GM19351 (cell line): Measurements from ENCODE around the gene ALG12.
"Not testable (repeated sequence)": the region's sequence is repeated elsewhere in the genome, so short reads cannot be mapped to it uniquely, and the experiment has no call there.

Experiments used
- ATAC-seq: cut with Tn5 transposase; IDR thresholded peaks from one replicate; pipeline ENCODE4 v1.9.1; 2021; ENCODE audit warnings: mild to moderate bottlenecking, moderate library complexity; ENCODE audit not compliant: unreplicated experiment

The ALG12 gene

GRCh38 chr22:49869086-49869830 is 49.0 kb downstream of the ALG12 start:
- no peak for ATAC-seq

- ATAC-seq = no peak
Observed at GRCh38 chr22:49867303-49868265, 50.7 kb downstream of the ALG12 start.

- ATAC-seq = no peak
Observed at GRCh38 chr22:49866646-49867045, 51.6 kb downstream of the ALG12 start.

GRCh38 chr22:49866134-49866533 is 52.1 kb downstream of the ALG12 start:
- no peak for ATAC-seq

- ATAC-seq = no peak
Observed at GRCh38 chr22:49865156-49865555, 53.1 kb downstream of the ALG12 start.

GRCh38 chr22:49863931-49864330 is 54.3 kb downstream of the ALG12 start:
- no peak for ATAC-seq

GRCh38 chr22:49862496-49862776 is 55.8 kb downstream of the ALG12 start:
- no peak for ATAC-seq

GRCh38 chr22:49861642-49862495 is 56.4 kb downstream of the ALG12 start:
- no peak for ATAC-seq

GRCh38 chr22:49858827-49859226 is 59.4 kb downstream of the ALG12 start:
- no peak for ATAC-seq

- no peak for ATAC-seq
Observed at GRCh38 chr22:49856766-49857618, 61.2 kb downstream of the ALG12 start.

- no peak for ATAC-seq
Observed at GRCh38 chr22:49856343-49856742, 61.9 kb downstream of the ALG12 start.

- no peak for ATAC-seq
Observed at GRCh38 chr22:49855251-49855911, 62.9 kb downstream of the ALG12 start.

- ATAC-seq = peak; percentile 34
Observed at GRCh38 chr22:49853981-49854831, 64.0 kb downstream of the ALG12 start.

- ATAC-seq = peak; percentile 69
Observed at GRCh38 chr22:49852898-49853894, 65.0 kb downstream of the ALG12 start, which contains the start of gene ZBED4. TSS of gene ZBED4 (plus strand) at chr22:49853844. CDS start at chr22:49883663, 29,819 bp downstream.

GRCh38 chr22:49852568-49852897 is 65.7 kb downstream of the ALG12 start:
- not testable (repeated sequence) for ATAC-seq

GRCh38 chr22:49850959-49851802 is 67.1 kb downstream of the ALG12 start:
- ATAC-seq = no peak
